H1 (cell line): ENCODE measurements around the gene PPP2R3A.

Source experiments
- CEBPB ChIP-seq: IDR thresholded peaks from 2 replicates; pipeline ENCODE4 v1.6.1; 2012; ENCODE audit warnings: low read depth, low read length
- CREB1 ChIP-seq: IDR thresholded peaks from 2 replicates; pipeline ENCODE4 v1.6.1; 2012; ENCODE audit warnings: inconsistent platforms
- EZH2 ChIP-seq: fragments of 200-600 bp; sonication (generic); IDR thresholded peaks from 2 replicates; pipeline ENCODE4 v1.7.1; 2012; ENCODE audit warnings: low read depth, mild to moderate bottlenecking, moderate library complexity, low read length, inconsistent platforms; ENCODE audit not compliant: severe bottlenecking
- KDM1A ChIP-seq: fragments of 200-600, 300-600 bp; sonication (generic); IDR thresholded peaks from 2 replicates; pipeline ENCODE4 v1.7.1; 2016; ENCODE audit warnings: mild to moderate bottlenecking, low read length, borderline replicate concordance
- NRF1 ChIP-seq: IDR thresholded peaks from 2 replicates; pipeline ENCODE4 v1.6.1; 2011; ENCODE audit warnings: mild to moderate bottlenecking, low read depth, low read length, improper control_type of control experiment
- PHF8 ChIP-seq: fragments of 200-600 bp; sonication (generic); conservative IDR thresholded peaks from 2 replicates; pipeline ENCODE4 v1.7.1; 2012; ENCODE audit warnings: low read depth, mild to moderate bottlenecking, inconsistent platforms, low read length, moderate library complexity
- POLR2A ChIP-seq, 2 experiments: IDR thresholded peaks; 1 replicate in 1 of 2; 2 replicates in 1 of 2; pipeline ENCODE4 v1.6.1; 2011; ENCODE audit warnings: low read depth in 2 of 2, low read length in 2 of 2, mild to moderate bottlenecking in 2 of 2; ENCODE audit errors: control extremely low read depth in 1 of 2
- RFX5 ChIP-seq: IDR thresholded peaks from 2 replicates; pipeline ENCODE4 v1.6.1; 2011; ENCODE audit warnings: low read depth, low read length, improper control_type of control experiment, borderline replicate concordance
- RXRA ChIP-seq: IDR thresholded peaks from 2 replicates; pipeline ENCODE4 v1.6.1; 2011; ENCODE audit warnings: low read depth, mild to moderate bottlenecking, low read length, moderate library complexity; ENCODE audit not compliant: insufficient read depth
- SIRT6 ChIP-seq: IDR thresholded peaks from one replicate; pipeline ENCODE4 v1.7.1; 2012; ENCODE audit warnings: low read length, inconsistent platforms
- TAF7 ChIP-seq: optimal IDR thresholded peaks from 2 replicates; pipeline ENCODE3; 2011; ENCODE audit warnings: low read depth, mild to moderate bottlenecking, inconsistent platforms, low read length, moderate library complexity, borderline replicate concordance
- TF ChIP-seq, protein P1 (sequence below), 3 experiments: IDR thresholded peaks; 1 replicate in 2 of 3; 2 replicates in 1 of 3; pipeline versions ENCODE4 v1.5.1 to v1.6.1; 2011; ENCODE audit warnings: low read length in 3 of 3, mild to moderate bottlenecking in 3 of 3, inconsistent platforms in 2 of 3, low read depth in 1 of 3, moderate library complexity in 1 of 3; ENCODE audit not compliant: insufficient read depth in 1 of 3; ENCODE audit errors: control extremely low read depth in 1 of 3
- TF ChIP-seq, protein P2 (sequence below): IDR thresholded peaks from 2 replicates; pipeline ENCODE4 v1.6.1; 2011; ENCODE audit warnings: low read depth, mild to moderate bottlenecking, low read length; ENCODE audit not compliant: insufficient read depth

DNA sequence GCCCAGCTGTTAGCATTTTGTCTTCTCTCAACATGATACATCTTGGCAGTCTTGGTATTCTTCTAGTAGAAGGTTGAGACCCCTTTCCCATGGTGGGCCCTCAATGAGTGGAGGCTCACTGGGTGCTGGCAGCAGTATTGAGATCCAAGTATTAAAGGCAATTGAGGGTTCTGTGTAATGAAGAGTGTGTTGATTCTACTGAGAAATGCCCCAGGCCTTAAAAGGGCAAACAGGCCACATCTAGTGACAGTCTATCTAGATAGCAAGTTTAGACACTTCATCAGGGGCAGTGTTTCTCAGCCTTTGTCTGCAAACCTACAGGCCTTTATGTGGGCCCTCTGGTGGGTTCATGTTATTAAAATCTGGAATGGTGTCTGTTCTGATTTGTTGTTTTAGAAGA is 9.5 kb downstream of the PPP2R3A start:
- TF ChIP-seq, protein P1, sequence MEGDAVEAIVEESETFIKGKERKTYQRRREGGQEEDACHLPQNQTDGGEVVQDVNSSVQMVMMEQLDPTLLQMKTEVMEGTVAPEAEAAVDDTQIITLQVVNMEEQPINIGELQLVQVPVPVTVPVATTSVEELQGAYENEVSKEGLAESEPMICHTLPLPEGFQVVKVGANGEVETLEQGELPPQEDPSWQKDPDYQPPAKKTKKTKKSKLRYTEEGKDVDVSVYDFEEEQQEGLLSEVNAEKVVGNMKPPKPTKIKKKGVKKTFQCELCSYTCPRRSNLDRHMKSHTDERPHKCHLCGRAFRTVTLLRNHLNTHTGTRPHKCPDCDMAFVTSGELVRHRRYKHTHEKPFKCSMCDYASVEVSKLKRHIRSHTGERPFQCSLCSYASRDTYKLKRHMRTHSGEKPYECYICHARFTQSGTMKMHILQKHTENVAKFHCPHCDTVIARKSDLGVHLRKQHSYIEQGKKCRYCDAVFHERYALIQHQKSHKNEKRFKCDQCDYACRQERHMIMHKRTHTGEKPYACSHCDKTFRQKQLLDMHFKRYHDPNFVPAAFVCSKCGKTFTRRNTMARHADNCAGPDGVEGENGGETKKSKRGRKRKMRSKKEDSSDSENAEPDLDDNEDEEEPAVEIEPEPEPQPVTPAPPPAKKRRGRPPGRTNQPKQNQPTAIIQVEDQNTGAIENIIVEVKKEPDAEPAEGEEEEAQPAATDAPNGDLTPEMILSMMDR (IDR thresholded peaks at IDR 0.05; ENCODE audit: control extremely low read depth in 1 of 3, insufficient read depth in 1 of 3, low read depth in 1 of 3, low read length in 3 of 3), result no peak
- TF ChIP-seq, protein P2, sequence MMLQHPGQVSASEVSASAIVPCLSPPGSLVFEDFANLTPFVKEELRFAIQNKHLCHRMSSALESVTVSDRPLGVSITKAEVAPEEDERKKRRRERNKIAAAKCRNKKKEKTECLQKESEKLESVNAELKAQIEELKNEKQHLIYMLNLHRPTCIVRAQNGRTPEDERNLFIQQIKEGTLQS, result no peak
- TF ChIP-seq POLR2A (IDR thresholded peaks at IDR 0.05; ENCODE audit: control extremely low read depth in 1 of 2, low read depth in 2 of 2, low read length in 2 of 2) (no peak), CEBPB (no peak), CREB1 (no peak), PHF8 (no peak), TAF7 (no peak), EZH2 (no peak), RFX5 (no peak), KDM1A (no peak), NRF1 (no peak), SIRT6 (no peak), RXRA (no peak)
